ENCODE results near the gene LATS1. TPM values are rescaled to one million over a fixed set of nuclear protein-coding genes. Genes with fewer than 3 reads are reported as not detected.
"Not testable (repeated sequence)": the region's sequence is repeated elsewhere in the genome, so short reads cannot be mapped to it uniquely, and the experiment has no call there.

Gene LATS1
- total and polyA plus RNA-seq, 10 of the 15 experiments (the other 5 are each of a cell fraction or from before 2014, with no cell fraction given), result 2.1 to 15.6 (median 11.0) TPM

GRCh38 chr6:149749082-149749593 lies 31.2 kb upstream of the LATS1 start:
- under 1% methylated on average over 24 of the region's 38 CpGs for WGBS (ENCODE audit: insufficient coverage, insufficient replicate concordance, low lambda C conversion rate, missing lambda C conversion rate)
- H3K79me2 ChIP-seq (ENCODE audit: control insufficient read depth, insufficient read depth, low read length), result peaks cover 48% of the 10 kb centered on the region
- ChIA-PET SMC1A (ENCODE audit: uncharacterized antibody, unreplicated experiment) (interaction anchor here (0.8 kb wide), 1 partner anchor 32 kb away, joined by 3 read pairs; no protein-coding TSS in a partner anchor), RAD21 (ENCODE audit: unreplicated experiment) (interaction anchor here (1.2 kb wide), 1 partner anchor 14 kb away, joined by 3 read pairs; no protein-coding TSS in a partner anchor), CTCF (interaction anchor here (1.1 kb wide), 1 partner anchor 15 kb away, joined by 4 read pairs; no protein-coding TSS in a partner anchor), POLR2A (interaction anchor here (1.0 to 2.5 kb wide), 3 partner anchors 13 to 31 kb away, joined by 3 to 11 read pairs (median 3); partner anchors contain the start of gene LATS1)
- peak overlapping the region; percentile 80 for H3K27ac ChIP-seq (ENCODE audit: control insufficient read depth, insufficient read depth)
- TF ChIP-seq BHLHE40 (IDR thresholded peaks at IDR 0.05; ENCODE audit: borderline replicate concordance in 1 of 2, low read depth in 2 of 2, low read length in 1 of 2), result peak in 1 of 2 experiments; percentile 32; a peak in 1 of 4 replicates
- TF ChIP-seq SPI1 (IDR thresholded peaks at IDR 0.05; ENCODE audit: borderline replicate concordance, insufficient read depth, low read depth, low read length), result peak; percentile 30; the same call in 1 of the 2 replicates
- TF ChIP-seq POLR2AphosphoS5 (IDR thresholded peaks at IDR 0.05; ENCODE audit: low read length), result peak; percentile 62; the same call in 1 of the 2 replicates
- 0 out of 2 replicates have a peak, but pooled peaks have one; percentile 46 for TF ChIP-seq YY1 (IDR thresholded peaks at IDR 0.05; ENCODE audit: low read depth, low read length)
- H3K4me1 ChIP-seq (ENCODE audit: control insufficient read depth, insufficient read depth, low read length); H4K20me1 ChIP-seq (ENCODE audit: control insufficient read depth, insufficient read depth); DNase-seq (ENCODE audit: low read depth, low spot score); in situ Hi-C loops (cut with MboI); BruUV-seq (replicated peaks); H3K36me3 ChIP-seq (ENCODE audit: control insufficient read depth in 2 of 2, insufficient read depth in 2 of 2, low read length in 1 of 2); H3K4me3 ChIP-seq; H3K27me3 ChIP-seq (replicated peaks in 1 of 2; ENCODE audit: control insufficient read depth in 2 of 2, insufficient read depth in 2 of 2, low read length in 1 of 2); H3K9me3 ChIP-seq (replicated peaks; ENCODE audit: control insufficient read depth, insufficient read depth, low read length): not testable (repeated sequence)
- peak overlapping the region; percentile 28; the same call in 1 of the 2 replicates for H3K4me2 ChIP-seq (ENCODE audit: control insufficient read depth, insufficient read depth)
- peak overlapping the region; percentile 89; the same call in 1 of the 2 replicates for H3K9ac ChIP-seq (ENCODE audit: control insufficient read depth, insufficient read depth, low read length)
- intact Hi-C loops (cut with micrococcal nuclease; ENCODE audit: unreplicated experiment), result loop anchor here (2.0 to 5.0 kb wide), 2 partner anchors 30 to 182 kb away; partner anchors contain the start of genes GINM1 and LATS1
- peak overlapping the region; percentile 76 for H2AFZ ChIP-seq (ENCODE audit: control insufficient read depth, low read depth, low read length)
- FAIRE-seq (peak; percentile 44), ATAC-seq (peak; percentile 3; the same call in 2 of the 3 replicates)

All from GM12878 (cell line).